Esophagus squamous epithelium (tissue), 4 donors: ENCODE results near the gene COCH.

Source experiments
- CTCF ChIP-seq, 6 experiments: fragments of 450-650 bp in 4 of 6; fragments of 200-600 bp in 2 of 6; sonication (generic) in 2 of 6; IDR thresholded peaks; one replicate each; pipeline ENCODE4 v1.5.1; 2016 to 2019; ENCODE audit warnings: antibody characterized with exemption in 6 of 6, mild to moderate bottlenecking in 4 of 6, moderate library complexity in 4 of 6
- POLR2A ChIP-seq, 4 donors: fragments of 450-650 bp; IDR thresholded peaks; one replicate each; pipeline ENCODE4 v1.6.1; 2017; ENCODE audit warnings: antibody characterized with exemption in 4 of 4, mild to moderate bottlenecking in 4 of 4, moderate library complexity in 3 of 4

GRCh38 chr14:30849983-30850382 is 24.4 kb upstream of the COCH start:
- TF ChIP-seq CTCF (IDR thresholded peaks at IDR 0.05) = no peak
- TF ChIP-seq POLR2A (IDR thresholded peaks at IDR 0.05) = no peak
